OCI-LY7 (cell line): ENCODE results near the gene CTDSPL.

Experiments used
- EZH2phosphoT487 ChIP-seq: fragments of 200-600 bp; sonication (generic); IDR thresholded peaks from 2 replicates; pipeline ENCODE4 v1.6.1; 2018; ENCODE audit warnings: low read depth, borderline replicate concordance, mild to moderate bottlenecking, mixed run types, antibody characterized with exemption, low read length, moderate library complexity, mixed read lengths
- TF ChIP-seq, protein P1 (sequence below): fragments of 200-600 bp; sonication (generic); conservative IDR thresholded peaks from 2 replicates; pipeline ENCODE4 v1.5.1; 2014; ENCODE audit warnings: mild to moderate bottlenecking, antibody characterized with exemption, low read length, moderate library complexity, mixed read lengths

GRCh38 chr3:38011111-38011510 lies 149.4 kb downstream of the CTDSPL start:
- TF ChIP-seq, protein P1, sequence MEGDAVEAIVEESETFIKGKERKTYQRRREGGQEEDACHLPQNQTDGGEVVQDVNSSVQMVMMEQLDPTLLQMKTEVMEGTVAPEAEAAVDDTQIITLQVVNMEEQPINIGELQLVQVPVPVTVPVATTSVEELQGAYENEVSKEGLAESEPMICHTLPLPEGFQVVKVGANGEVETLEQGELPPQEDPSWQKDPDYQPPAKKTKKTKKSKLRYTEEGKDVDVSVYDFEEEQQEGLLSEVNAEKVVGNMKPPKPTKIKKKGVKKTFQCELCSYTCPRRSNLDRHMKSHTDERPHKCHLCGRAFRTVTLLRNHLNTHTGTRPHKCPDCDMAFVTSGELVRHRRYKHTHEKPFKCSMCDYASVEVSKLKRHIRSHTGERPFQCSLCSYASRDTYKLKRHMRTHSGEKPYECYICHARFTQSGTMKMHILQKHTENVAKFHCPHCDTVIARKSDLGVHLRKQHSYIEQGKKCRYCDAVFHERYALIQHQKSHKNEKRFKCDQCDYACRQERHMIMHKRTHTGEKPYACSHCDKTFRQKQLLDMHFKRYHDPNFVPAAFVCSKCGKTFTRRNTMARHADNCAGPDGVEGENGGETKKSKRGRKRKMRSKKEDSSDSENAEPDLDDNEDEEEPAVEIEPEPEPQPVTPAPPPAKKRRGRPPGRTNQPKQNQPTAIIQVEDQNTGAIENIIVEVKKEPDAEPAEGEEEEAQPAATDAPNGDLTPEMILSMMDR, result no peak
- TF ChIP-seq EZH2phosphoT487, result no peak
